Measurements from ENCODE around the gene WAPL. TPM values are rescaled to one million over a fixed set of nuclear protein-coding genes. Genes with fewer than 3 reads are reported as not detected.

Gene WAPL
- total and polyA plus RNA-seq, 2 donors (not counting 1 experiment from before 2014, with no cell fraction given): 8.3 to 42.8 TPM

- peaks cover 0 to 9% (median 0%) of the 10 kb centered on the region in 3 donors for H3K9me3 ChIP-seq (ENCODE audit: control extremely low read depth in 1 of 3, control insufficient read depth in 2 of 3, insufficient read depth in 1 of 3, low read length in 2 of 3)
- POLR2A ChIA-PET: no interaction called here
- CTCF ChIA-PET: interaction anchor here (1.5 to 3.1 kb wide), 3 partner anchors 12 to 197 kb away, joined by 3 to 11 read pairs (median 4); no protein-coding TSS in a partner anchor
- H2AFZ ChIP-seq (ENCODE audit: insufficient read depth, low read depth, low read length, poor library complexity, severe bottlenecking): no peak overlapping the region
- intact Hi-C loops (cut with micrococcal nuclease): no loop called here
- Mint-ChIP-seq H3K9me3 (ENCODE audit: insufficient read depth) (no peaks in the 10 kb centered on the region), H3K4me1 (peaks cover 30% of the 10 kb centered on the region), H3K27me3 (peaks cover 60% of the 10 kb centered on the region), H3K27ac (peak overlapping the region; percentile 17), H3K4me3 (peak overlapping the region; percentile 46)
- H3K9ac ChIP-seq (ENCODE audit: low read length): no peak overlapping the region
- H3K4me2 ChIP-seq (replicated peaks; ENCODE audit: low read depth, low read length, poor library complexity, severe bottlenecking): no peak overlapping the region
- TF ChIP-seq CTCF (IDR thresholded peaks at IDR 0.05) (no peak), EZH2 (IDR thresholded peaks at IDR 0.05; ENCODE audit: borderline replicate concordance, insufficient read depth, low read depth, low read length, poor library complexity, severe bottlenecking) (no peak)
- H3K4me3 ChIP-seq (ENCODE audit: control extremely low read depth in 1 of 5, extremely low read depth in 1 of 5, insufficient read depth in 1 of 5, low read depth in 2 of 5, low read length in 4 of 5): no peak overlapping the region
- no peaks in the 10 kb centered on the region for H4K20me1 ChIP-seq (ENCODE audit: control insufficient read depth, insufficient read depth, low read length, poor library complexity, severe bottlenecking)
- WGBS (ENCODE audit: insufficient coverage): 68% methylated on average over 13 of the region's 13 CpGs
- H3K36me3 ChIP-seq (replicated peaks in 1 of 2; ENCODE audit: control extremely low read depth in 1 of 2, control insufficient read depth in 1 of 2, extremely low read depth in 1 of 2, insufficient read depth in 2 of 2, low read length in 1 of 2): no peaks in the 10 kb centered on the region
- ATAC-seq (ENCODE audit: low read depth) (no peak), DNase-seq (no peak)
- H3K27ac ChIP-seq (ENCODE audit: low read length in 2 of 2): no peak overlapping the region
- H3K4me1 ChIP-seq (ENCODE audit: control insufficient read depth in 2 of 2, insufficient read depth in 2 of 2, low read length in 2 of 2): peaks cover 19 to 23% of the 10 kb centered on the region in 2 donors
- peaks cover 0 to 50% (median 24%) of the 10 kb centered on the region in 4 experiments for H3K27me3 ChIP-seq (replicated peaks in 1 of 4; ENCODE audit: control extremely low read depth in 1 of 4, control insufficient read depth in 3 of 4, insufficient read depth in 4 of 4, low read length in 3 of 4)
- no peaks in the 10 kb centered on the region for H3K79me2 ChIP-seq (ENCODE audit: control insufficient read depth, insufficient read depth, low read length)
These were observed 133.4 kb downstream of the WAPL start for GRCh38 chr10:86388119-86388704.

- Mint-ChIP-seq H3K27me3 (peaks cover 55% of the 10 kb centered on the region), H3K4me3 (peak overlapping the region; percentile 9), H3K4me1 (peaks cover 23% of the 10 kb centered on the region), H3K9me3 (ENCODE audit: insufficient read depth) (no peaks in the 10 kb centered on the region), H3K27ac (no peak overlapping the region)
- H3K36me3 ChIP-seq (replicated peaks in 1 of 2; ENCODE audit: control extremely low read depth in 1 of 2, control insufficient read depth in 1 of 2, extremely low read depth in 1 of 2, insufficient read depth in 2 of 2, low read length in 1 of 2): no peaks in the 10 kb centered on the region
- intact Hi-C loops (cut with micrococcal nuclease): no loop called here
- ATAC-seq (ENCODE audit: low read depth): no peak
- no peaks in the 10 kb centered on the region for H4K20me1 ChIP-seq (ENCODE audit: control insufficient read depth, insufficient read depth, low read length, poor library complexity, severe bottlenecking)
- H3K9ac ChIP-seq (ENCODE audit: low read length): no peak overlapping the region
- no peak overlapping the region for H3K27ac ChIP-seq (ENCODE audit: low read length in 2 of 2)
- no peaks in the 10 kb centered on the region for H3K79me2 ChIP-seq (ENCODE audit: control insufficient read depth, insufficient read depth, low read length)
- ChIA-PET POLR2A (no interaction called here), CTCF (interaction anchor here (0.7 to 1.8 kb wide), 3 partner anchors 9 to 487 kb away, joined by 3 to 4 read pairs (median 4); no protein-coding TSS in a partner anchor)
- H3K4me2 ChIP-seq (replicated peaks; ENCODE audit: low read depth, low read length, poor library complexity, severe bottlenecking): no peak overlapping the region
- DNase-seq: no peak
- H3K27me3 ChIP-seq (replicated peaks in 1 of 4; ENCODE audit: control extremely low read depth in 1 of 4, control insufficient read depth in 3 of 4, insufficient read depth in 4 of 4, low read length in 3 of 4): peaks cover 0 to 45% (median 24%) of the 10 kb centered on the region in 4 experiments
- no peak overlapping the region for H3K4me3 ChIP-seq (ENCODE audit: control extremely low read depth in 1 of 5, extremely low read depth in 1 of 5, insufficient read depth in 1 of 5, low read depth in 2 of 5, low read length in 4 of 5)
- peaks cover 13 to 15% of the 10 kb centered on the region in 2 donors for H3K4me1 ChIP-seq (ENCODE audit: control insufficient read depth in 2 of 2, insufficient read depth in 2 of 2, low read length in 2 of 2)
- TF ChIP-seq CTCF (IDR thresholded peaks at IDR 0.05): no peak
- no peak for TF ChIP-seq EZH2 (IDR thresholded peaks at IDR 0.05; ENCODE audit: borderline replicate concordance, insufficient read depth, low read depth, low read length, poor library complexity, severe bottlenecking)
- no peak overlapping the region for H2AFZ ChIP-seq (ENCODE audit: insufficient read depth, low read depth, low read length, poor library complexity, severe bottlenecking)
- peaks cover 0 to 9% (median 0%) of the 10 kb centered on the region in 3 donors for H3K9me3 ChIP-seq (ENCODE audit: control extremely low read depth in 1 of 3, control insufficient read depth in 2 of 3, insufficient read depth in 1 of 3, low read length in 2 of 3)
- 54% methylated on average over 7 of the region's 7 CpGs for WGBS (ENCODE audit: insufficient coverage)
These were observed 134.3 kb downstream of the WAPL start for GRCh38 chr10:86387178-86387794.
